ENCODE measurements around the gene TMEM238. TPM values are rescaled to one million over a fixed set of nuclear protein-coding genes. Genes with fewer than 3 reads are reported as not detected.
A peak's percentile ranks its signal among the peaks of the same experiment; 100 is the strongest.

Gene TMEM238
- total RNA-seq, 3 donors from 2014 or later (not counting 1 experiment from before 2014, with no cell fraction given), result 2.9 to 5.1 (median 4.0) TPM

DNA sequence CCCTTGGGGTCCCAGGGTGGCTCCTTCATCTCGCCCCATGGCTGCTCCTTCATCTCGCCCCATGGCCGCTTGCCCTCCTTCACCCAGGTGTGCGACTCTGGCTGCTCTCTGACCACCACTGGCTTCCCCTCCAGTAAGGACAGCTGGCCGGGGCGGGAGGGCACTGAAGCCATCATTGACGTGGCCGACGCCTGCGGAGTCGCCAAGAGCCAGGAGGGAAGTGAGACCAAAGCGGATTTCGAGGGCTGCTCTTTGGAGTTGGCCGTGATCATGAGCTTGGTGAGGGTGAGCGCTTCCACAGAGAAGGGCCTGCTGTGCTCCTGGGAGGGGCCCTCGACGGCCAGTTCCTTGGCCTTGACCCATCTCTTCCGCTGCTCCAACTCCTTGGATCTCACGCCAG is 25.6 kb downstream of the TMEM238 start:
- peaks cover 10 to 16% of the 10 kb centered on the region in 2 donors for H3K27me3 Mint-ChIP-seq (ENCODE audit: low read depth in 2 of 2)
- ATAC-seq (no peak), DNase-seq (no peak)
- no peak overlapping the region for H3K27ac Mint-ChIP-seq
- Histone ChIP-seq H3K4me1 (ENCODE audit: control insufficient read depth, insufficient read depth, low read length) (peaks cover 14% of the 10 kb centered on the region), H3K9me3 (ENCODE audit: control insufficient read depth, insufficient read depth, low read length) (no peaks in the 10 kb centered on the region), H3K4me3 (ENCODE audit: low read length) (no peak overlapping the region), H3K27me3 (ENCODE audit: control insufficient read depth, insufficient read depth, low read length) (peaks cover 8% of the 10 kb centered on the region), H3K36me3 (ENCODE audit: control insufficient read depth, insufficient read depth, low read length) (no peaks in the 10 kb centered on the region), H3K27ac (ENCODE audit: low read length) (no peak overlapping the region)
- H3K36me3 Mint-ChIP-seq, result no peaks in the 10 kb centered on the region
- peaks cover 0 to 6% of the 10 kb centered on the region in 2 donors for H3K4me1 Mint-ChIP-seq
- TF ChIP-seq, protein P1, sequence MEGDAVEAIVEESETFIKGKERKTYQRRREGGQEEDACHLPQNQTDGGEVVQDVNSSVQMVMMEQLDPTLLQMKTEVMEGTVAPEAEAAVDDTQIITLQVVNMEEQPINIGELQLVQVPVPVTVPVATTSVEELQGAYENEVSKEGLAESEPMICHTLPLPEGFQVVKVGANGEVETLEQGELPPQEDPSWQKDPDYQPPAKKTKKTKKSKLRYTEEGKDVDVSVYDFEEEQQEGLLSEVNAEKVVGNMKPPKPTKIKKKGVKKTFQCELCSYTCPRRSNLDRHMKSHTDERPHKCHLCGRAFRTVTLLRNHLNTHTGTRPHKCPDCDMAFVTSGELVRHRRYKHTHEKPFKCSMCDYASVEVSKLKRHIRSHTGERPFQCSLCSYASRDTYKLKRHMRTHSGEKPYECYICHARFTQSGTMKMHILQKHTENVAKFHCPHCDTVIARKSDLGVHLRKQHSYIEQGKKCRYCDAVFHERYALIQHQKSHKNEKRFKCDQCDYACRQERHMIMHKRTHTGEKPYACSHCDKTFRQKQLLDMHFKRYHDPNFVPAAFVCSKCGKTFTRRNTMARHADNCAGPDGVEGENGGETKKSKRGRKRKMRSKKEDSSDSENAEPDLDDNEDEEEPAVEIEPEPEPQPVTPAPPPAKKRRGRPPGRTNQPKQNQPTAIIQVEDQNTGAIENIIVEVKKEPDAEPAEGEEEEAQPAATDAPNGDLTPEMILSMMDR (IDR thresholded peaks at IDR 0.05), result no peak
- intact Hi-C loops (cut with micrococcal nuclease), result no loop called here
- no peaks in the 10 kb centered on the region for H3K9me3 Mint-ChIP-seq
- WGBS (ENCODE audit: insufficient coverage), result 88% methylated on average over 19 of the region's 19 CpGs
- H3K4me3 Mint-ChIP-seq, result no peak overlapping the region

DNA sequence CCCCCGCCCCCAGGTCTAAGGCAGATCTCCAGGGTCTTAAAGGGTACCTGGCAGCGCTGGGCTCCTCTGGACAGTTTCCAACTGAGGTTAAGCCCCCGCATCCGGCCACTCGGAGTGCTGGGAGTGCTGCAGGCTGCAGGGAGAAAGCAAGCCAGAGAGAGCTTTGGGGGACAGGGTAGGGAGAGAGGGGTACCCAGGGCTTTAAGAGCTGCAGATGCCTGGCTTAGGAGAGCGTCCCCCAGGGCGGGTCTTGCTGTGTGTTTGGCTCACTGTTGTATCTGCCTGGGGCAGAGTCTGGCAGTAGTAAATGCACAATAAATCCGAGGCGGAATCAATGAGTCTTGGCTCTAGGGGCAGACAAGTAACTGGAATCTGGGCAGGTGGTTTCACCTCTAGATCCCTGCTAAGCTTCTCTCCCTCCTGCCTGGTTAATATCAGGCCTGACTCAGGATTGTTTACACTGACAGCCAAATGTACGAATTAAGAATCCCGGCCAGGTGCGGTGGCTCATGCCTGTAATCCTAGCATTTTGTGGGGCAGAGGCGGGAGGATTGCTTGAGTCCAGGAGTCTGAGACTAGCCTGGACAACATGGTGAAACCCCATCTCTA is 28.8 kb downstream of the TMEM238 start:
- Mint-ChIP-seq H3K36me3 (no peaks in the 10 kb centered on the region), H3K27ac (no peak overlapping the region), H3K4me1 (peaks cover 4 to 31% of the 10 kb centered on the region in 2 donors), H3K9me3 (no peaks in the 10 kb centered on the region), H3K4me3 (peak overlapping the region; percentile 6), H3K27me3 (ENCODE audit: low read depth in 2 of 2) (peaks cover 32 to 40% of the 10 kb centered on the region in 2 donors)
- DNase-seq, result peak in 1 of 2 donors; percentile 27
- TF ChIP-seq, protein P1 (IDR thresholded peaks at IDR 0.05), result no peak
- Histone ChIP-seq H3K4me3 (ENCODE audit: low read length) (no peak overlapping the region), H3K36me3 (ENCODE audit: control insufficient read depth, insufficient read depth, low read length) (no peaks in the 10 kb centered on the region), H3K27me3 (ENCODE audit: control insufficient read depth, insufficient read depth, low read length) (peaks cover 28% of the 10 kb centered on the region), H3K4me1 (ENCODE audit: control insufficient read depth, insufficient read depth, low read length) (peaks cover 21% of the 10 kb centered on the region), H3K9me3 (ENCODE audit: control insufficient read depth, insufficient read depth, low read length) (no peaks in the 10 kb centered on the region), H3K27ac (ENCODE audit: low read length) (no peak overlapping the region)
- intact Hi-C loops (cut with micrococcal nuclease), result no loop called here
- WGBS (ENCODE audit: insufficient coverage), result 45% methylated on average over 12 of the region's 13 CpGs
- ATAC-seq, result no peak

DNA sequence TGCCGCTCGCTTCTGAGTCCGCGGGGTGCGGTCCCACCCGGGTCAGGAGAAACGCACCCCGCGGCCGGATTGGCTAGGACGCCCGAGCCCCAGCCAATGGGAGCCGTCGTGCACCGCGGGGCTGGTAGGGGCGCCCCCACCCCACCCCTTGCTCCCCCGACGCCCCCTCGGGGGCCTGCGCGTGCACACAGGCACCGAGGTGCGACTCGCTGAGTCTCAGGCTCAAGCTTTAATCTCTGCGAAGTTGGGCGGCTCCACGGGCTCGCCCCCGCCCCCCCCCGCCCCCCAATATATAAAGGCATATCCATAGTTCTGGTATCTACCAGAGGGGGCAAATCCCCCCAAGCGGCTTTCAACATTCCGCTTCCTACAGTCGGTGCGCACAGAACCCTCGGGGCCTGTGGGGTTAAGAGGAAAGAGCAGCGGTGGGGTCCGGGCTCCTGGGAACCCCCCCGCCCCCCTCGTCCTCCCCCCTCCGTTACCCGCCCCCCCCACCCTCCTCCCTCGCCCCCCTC is 29.3 kb downstream of the TMEM238 start, which contains the start of gene COX6B2:
Gene COX6B2, minus strand, starts transcription at position 22 of the 515 bp plus-strand sequence. CDS start 198 bp downstream, outside the sequence.
- Histone ChIP-seq H3K4me1 (ENCODE audit: control insufficient read depth, insufficient read depth, low read length) (peaks cover 21% of the 10 kb centered on the region), H3K36me3 (ENCODE audit: control insufficient read depth, insufficient read depth, low read length) (no peaks in the 10 kb centered on the region), H3K27me3 (ENCODE audit: control insufficient read depth, insufficient read depth, low read length) (peaks cover 28% of the 10 kb centered on the region), H3K4me3 (ENCODE audit: low read length) (peak within 1 kb of the TSS; percentile 29), H3K27ac (ENCODE audit: low read length) (no peak within 1 kb of the TSS), H3K9me3 (ENCODE audit: control insufficient read depth, insufficient read depth, low read length) (no peaks in the 10 kb centered on the region)
- H3K4me1 Mint-ChIP-seq, result peaks cover 4 to 31% of the 10 kb centered on the region in 2 donors
- peak within 1 kb of the TSS; percentile 86 for H3K4me3 Mint-ChIP-seq
- intact Hi-C loops (cut with micrococcal nuclease), result no loop called here
- DNase-seq (no peak), ATAC-seq (no peak)
- H3K36me3 Mint-ChIP-seq, result no peaks in the 10 kb centered on the region
- H3K27ac Mint-ChIP-seq, result peak within 1 kb of the TSS in 1 of 2 donors; percentile 77
- TF ChIP-seq, protein P1 (IDR thresholded peaks at IDR 0.05), result no peak
- WGBS (ENCODE audit: insufficient coverage), result 5% methylated on average over 30 of the region's 43 CpGs
- no peaks in the 10 kb centered on the region for H3K9me3 Mint-ChIP-seq
- H3K27me3 Mint-ChIP-seq (ENCODE audit: low read depth in 2 of 2), result peaks cover 32 to 40% of the 10 kb centered on the region in 2 donors
